HepG2 (cell line): ENCODE data around the gene RPL37. TPM values are rescaled to one million over a fixed set of nuclear protein-coding genes. Genes with fewer than 3 reads are reported as not detected.

ENCODE experiments used
- ATAC-seq: fragments of 200-7000 bp; cut with Tn5 transposase; 3 replicates; pipeline ENCODE4 v1.9.1; 2020; ENCODE audit warnings: mild to moderate bottlenecking, moderate library complexity
- BruUV-seq: library from RNA; stranded (reverse); fragments of 400-500 nt; replicated peaks from 2 replicates; lab custom pipeline; 2021; lab: Mats Ljungman, UMichigan
- CTCF ChIA-PET: fragments of 300-600 bp; formaldehyde crosslinking; extraction: SDS; loops from one replicate; lab custom pipeline; 2021; ENCODE audit warnings: low total read pairs, inconsistent platforms, low intra/inter-chr PET ratio; lab: Yijun Ruan, JAX
- POLR2A ChIA-PET: fragments of 350-600 bp; sonication (Branson Sonifier 250); formaldehyde crosslinking; loops from one replicate; lab custom pipeline; 2020; ENCODE audit warnings: antibody characterized with exemption, inconsistent platforms; lab: Yijun Ruan, JAX
- DNase-seq: peaks from one replicate; pipeline ENCODE4 v3.0.0-alpha.2; 2015; ENCODE audit warnings: low spot score
- FAIRE-seq: peaks from 3 replicates; lab custom pipeline; 2011; peaks lifted over from hg19 to GRCh38; lab: Jason Lieb, UNC
- H2AFZ ChIP-seq: one replicate; pipeline ENCODE4 v1.6.1; 2011; ENCODE audit warnings: low read length, inconsistent platforms
- H3K27ac ChIP-seq: fragments of 300-600 bp; 3 replicates; pipeline ENCODE4 v1.8.0; 2011; ENCODE audit warnings: mixed run types, mild to moderate bottlenecking, mixed read lengths, low read length, inconsistent platforms; ENCODE audit not compliant: insufficient read depth; ENCODE audit errors: extremely low read length
- H3K27me3 ChIP-seq, 2 experiments: fragments of 200-600 bp in 1 of 2; 2 replicates in 1 of 2; 3 replicates in 1 of 2; pipeline versions ENCODE4 v1.6.0 to v1.8.0; 2011; ENCODE audit warnings: low read length in 2 of 2, mild to moderate bottlenecking in 2 of 2, moderate library complexity in 2 of 2, inconsistent platforms in 1 of 2; ENCODE audit not compliant: insufficient read depth in 2 of 2, control insufficient read depth in 1 of 2
- H3K36me3 ChIP-seq, 2 experiments: fragments of 200-600 bp in 1 of 2; replicated peaks in 1 of 2; 2 replicates in 1 of 2; 3 replicates in 1 of 2; pipeline versions ENCODE4 v1.5.1 to v1.8.0; 2011; ENCODE audit warnings: low read length in 2 of 2, inconsistent platforms in 1 of 2; ENCODE audit not compliant: insufficient read depth in 2 of 2, control insufficient read depth in 1 of 2
- H3K4me1 ChIP-seq: 2 replicates; pipeline ENCODE4 v1.5.1; 2012; ENCODE audit warnings: low read length, inconsistent platforms; ENCODE audit not compliant: insufficient read depth
- H3K4me2 ChIP-seq: 2 replicates; pipeline ENCODE4 v1.6.0; 2011; ENCODE audit warnings: low read depth, low read length, inconsistent platforms
- H3K4me3 ChIP-seq, 3 experiments: fragments of 200-600 bp in 1 of 3; sonication (generic), shearing (Covaris generic) in 1 of 3; replicated peaks in 1 of 3; 2 replicates each; pipeline ENCODE4 v1.5.1; 2011 to 2016; ENCODE audit warnings: low read length in 3 of 3, inconsistent platforms in 2 of 3, low read depth in 2 of 3, mild to moderate bottlenecking in 2 of 3, control low read depth in 1 of 3, mixed read lengths in 1 of 3; ENCODE audit not compliant: insufficient read depth in 1 of 3
- H3K79me2 ChIP-seq: one replicate; pipeline ENCODE4 v1.6.1; 2011; ENCODE audit warnings: low read length, inconsistent platforms; ENCODE audit not compliant: insufficient read depth
- H3K9ac ChIP-seq: 2 replicates; pipeline ENCODE4 v1.6.0; 2011; ENCODE audit warnings: mild to moderate bottlenecking, low read depth, low read length, inconsistent platforms; ENCODE audit not compliant: insufficient read depth
- H3K9me3 ChIP-seq: 2 replicates; pipeline ENCODE4 v1.5.1; 2012; ENCODE audit warnings: mild to moderate bottlenecking, low read length
- H4K20me1 ChIP-seq: 2 replicates; pipeline ENCODE4 v1.6.0; 2011; ENCODE audit warnings: inconsistent platforms, mild to moderate bottlenecking, low read length, moderate library complexity; ENCODE audit not compliant: insufficient read depth
- ATF7 ChIP-seq, 2 experiments: fragments of 450-650 bp in 1 of 2; sonication (generic) in 1 of 2; formaldehyde crosslinking in 1 of 2; IDR thresholded peaks; 2 replicates each; pipeline versions ENCODE4 v1.4.0 to v1.6.1; 2016 to 2020; ENCODE audit warnings: antibody characterized with exemption in 1 of 2, mild to moderate bottlenecking in 1 of 2, missing genetic modification reagents in 1 of 2
- BCL6 ChIP-seq: IDR thresholded peaks from 2 replicates; pipeline ENCODE4 v1.6.1; 2016; ENCODE audit warnings: missing genetic modification reagents, missing compliant biosample characterization
- GABPB1 ChIP-seq: IDR thresholded peaks from 2 replicates; pipeline ENCODE4 v1.6.1; 2016; ENCODE audit warnings: mild to moderate bottlenecking, missing genetic modification reagents, moderate library complexity, missing compliant biosample characterization
- HHEX ChIP-seq: IDR thresholded peaks from 2 replicates; pipeline ENCODE4 v1.6.1; 2016; ENCODE audit warnings: control low read depth
- HNRNPL ChIP-seq: fragments of 200-400 bp; formaldehyde crosslinking; IDR thresholded peaks from 2 replicates; pipeline ENCODE4 v1.6.1; 2017; ENCODE audit warnings: mild to moderate bottlenecking, low read depth, low read length
- IKZF4 ChIP-seq: sonication (generic); formaldehyde crosslinking; IDR thresholded peaks from 2 replicates; pipeline ENCODE4 v1.5.1; 2020; ENCODE audit warnings: borderline replicate concordance, mild to moderate bottlenecking, low read depth, missing genetic modification reagents; ENCODE audit errors: not compliant biosample characterization
- MIXL1 ChIP-seq: IDR thresholded peaks from 2 replicates; pipeline ENCODE4 v1.6.1; 2016
- POLR2A ChIP-seq, 2 experiments: IDR thresholded peaks; 2 replicates each; pipeline ENCODE4 v1.6.1; 2011; ENCODE audit warnings: low read depth in 2 of 2, low read length in 2 of 2, mild to moderate bottlenecking in 1 of 2, moderate library complexity in 1 of 2; ENCODE audit not compliant: insufficient read depth in 1 of 2
- POLR2AphosphoS2 ChIP-seq: IDR thresholded peaks from 2 replicates; pipeline ENCODE4 v1.6.1; 2011; ENCODE audit warnings: low read depth, low read length, improper control_type of control experiment
- RARG ChIP-seq: sonication (generic); formaldehyde crosslinking; IDR thresholded peaks from 2 replicates; pipeline ENCODE4 v1.4.0; 2020; ENCODE audit warnings: low read depth, mild to moderate bottlenecking, missing genetic modification reagents
- TSC22D2 ChIP-seq: sonication (generic); formaldehyde crosslinking; IDR thresholded peaks from 2 replicates; pipeline ENCODE4 v1.5.1; 2020; ENCODE audit warnings: missing genetic modification reagents, mild to moderate bottlenecking, borderline replicate concordance
- ZFP90 ChIP-seq: sonication (generic); formaldehyde crosslinking; IDR thresholded peaks from 2 replicates; pipeline ENCODE4 v1.8.0; 2022; ENCODE audit warnings: missing genetic modification reagents, mild to moderate bottlenecking, inconsistent platforms, borderline replicate concordance
- ZNF160 ChIP-seq: sonication (generic); formaldehyde crosslinking; IDR thresholded peaks from 2 replicates; pipeline ENCODE4 v1.8.0; 2022; ENCODE audit warnings: mild to moderate bottlenecking, inconsistent platforms, missing genetic modification reagents
- ZNF235 ChIP-seq: sonication (generic); formaldehyde crosslinking; IDR thresholded peaks from 2 replicates; pipeline ENCODE4 v1.8.1; 2023; ENCODE audit warnings: mild to moderate bottlenecking, missing genetic modification reagents, borderline replicate concordance
- ZNF343 ChIP-seq: sonication (generic); formaldehyde crosslinking; IDR thresholded peaks from 2 replicates; pipeline ENCODE4 v1.4.0; 2020; ENCODE audit warnings: mild to moderate bottlenecking, missing genetic modification reagents
- ZNF530 ChIP-seq: sonication (generic); formaldehyde crosslinking; IDR thresholded peaks from 2 replicates; pipeline ENCODE4 v1.5.0; 2020; ENCODE audit warnings: low read depth, mild to moderate bottlenecking, missing genetic modification reagents
- ZNF605 ChIP-seq: sonication (generic); formaldehyde crosslinking; IDR thresholded peaks from 2 replicates; pipeline ENCODE4 v1.8.0; 2022; ENCODE audit warnings: mild to moderate bottlenecking, missing genetic modification reagents
- ZNF607 ChIP-seq: sonication (generic); formaldehyde crosslinking; IDR thresholded peaks from 2 replicates; pipeline ENCODE4 v1.5.1; 2020; ENCODE audit warnings: missing genetic modification reagents, mild to moderate bottlenecking, borderline replicate concordance
- ZNF660 ChIP-seq: sonication (generic); formaldehyde crosslinking; IDR thresholded peaks from 2 replicates; pipeline ENCODE4 v1.5.1; 2020; ENCODE audit warnings: mild to moderate bottlenecking, low read depth, missing genetic modification reagents, borderline replicate concordance
- WGBS: methylation state at CpG from one replicate; pipeline ENCODE4 v1.1.6; 2017; ENCODE audit warnings: low lambda C conversion rate; 5-methylcytosine and 5-hydroxymethylcytosine counted together
- in situ Hi-C: cut with HindIII; loops from 2 replicates; pipeline ENCODE4 v1.10.0; 2017; ENCODE audit warnings: low pct_unique_long_range_greater_than_20kb; ENCODE audit not compliant: extremely low pct_ligation_motif_present
- intact Hi-C: fragments of 100-400 bp; cut with micrococcal nuclease; formaldehyde crosslinking; loops from one replicate; pipeline ENCODE4 v1.10.0; 2022; ENCODE audit not compliant: unreplicated experiment
- polyA plus RNA-seq, 8 experiments: library from polyadenylated mRNA; depleted of rRNA in 3 of 8; stranded (reverse) in 7 of 8; unstranded in 1 of 8; fragments of >200 nt; fragmentation: Illumina TruSeq in 4 of 8; extraction: Trizol in 4 of 8; gene quantifications; 2 replicates each; pipeline versions ENCODE4 v1.2.1 to v1.2.3, GENCODE V29; 2011 to 2016; ENCODE audit warnings: low read depth in 4 of 8, missing spikeins in 1 of 8, mixed read lengths in 1 of 8; ENCODE audit not compliant: insufficient read depth in 1 of 8
- total RNA-seq, 5 experiments: library from RNA; depleted of rRNA; stranded (reverse); fragments of >200 nt; fragmentation: Illumina TruSeq; extraction: Trizol; gene quantifications; 2 replicates each; pipeline ENCODE4 v1.2.3, GENCODE V29; 2016; ENCODE audit warnings: low read depth in 1 of 5
- TF ChIP-seq, protein P1 (sequence below): sonication (generic); formaldehyde crosslinking; IDR thresholded peaks from 2 replicates; pipeline ENCODE4 v1.9.0; 2021; ENCODE audit warnings: missing genetic modification reagents, mild to moderate bottlenecking, borderline replicate concordance
- TF ChIP-seq, protein P2 (sequence below): sonication (generic); formaldehyde crosslinking; IDR thresholded peaks from 2 replicates; pipeline ENCODE4 v1.8.0; 2022; ENCODE audit warnings: missing genetic modification reagents, low read depth, mild to moderate bottlenecking, borderline replicate concordance
- TF ChIP-seq, protein P3 (sequence below): sonication (generic); formaldehyde crosslinking; IDR thresholded peaks from 2 replicates; pipeline ENCODE4 v1.5.0; 2020; ENCODE audit warnings: missing genetic modification reagents, mild to moderate bottlenecking, borderline replicate concordance

Gene RPL37
- total and polyA plus RNA-seq, 2 of the 13 experiments (the other 11 are each of a cell fraction or from before 2014, with no cell fraction given) = 1,981 to 3,367 TPM

DNA sequence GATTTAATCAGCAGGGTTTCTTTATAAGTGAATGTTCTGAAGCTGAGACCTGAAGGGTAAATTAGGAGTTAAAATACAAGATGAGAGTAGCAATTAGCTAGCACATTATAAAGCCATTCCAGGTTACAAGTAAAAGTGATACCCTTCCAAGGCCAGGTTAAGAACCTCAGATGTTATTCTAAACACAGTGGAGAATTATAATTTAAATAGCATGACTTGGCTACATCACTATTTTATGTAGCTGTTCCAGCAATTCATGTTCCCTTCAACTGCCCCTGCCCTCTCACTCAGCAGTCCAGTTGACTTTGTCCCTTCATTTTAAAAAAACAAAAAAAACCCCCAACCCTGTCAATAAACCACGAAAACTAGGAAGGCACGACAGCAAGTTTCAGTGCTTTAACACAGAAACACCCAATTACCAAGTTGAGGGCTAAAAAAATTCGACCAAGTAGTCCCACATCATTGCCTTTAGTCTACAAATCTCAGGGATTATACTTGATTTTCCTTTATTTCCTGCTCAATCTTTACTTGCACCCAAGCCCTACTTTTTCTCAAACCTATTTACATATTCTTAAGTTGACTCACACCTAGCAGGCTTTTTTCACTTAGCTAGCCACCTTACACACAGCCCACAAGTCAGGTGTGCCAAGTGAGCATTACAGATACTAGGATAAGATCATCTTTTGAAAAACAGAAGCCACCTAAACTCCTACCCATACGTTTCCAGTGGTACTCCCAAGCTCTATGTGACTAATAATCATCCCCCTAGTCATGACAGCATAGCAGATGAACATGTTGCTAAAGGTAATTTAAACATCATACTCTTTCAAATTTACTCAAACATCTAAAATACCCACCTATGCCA is 3.4 kb downstream of the RPL37 start:
- in situ Hi-C loops = loop anchor here (5.0 kb wide), 1 partner anchor 74 kb away; the partner anchor contains the start of gene TTC33
- WGBS = 86% methylated on average over 4 of the region's 4 CpGs
- ATAC-seq (no peak), DNase-seq (no peak), FAIRE-seq (no peak)
- Histone ChIP-seq H3K9ac (no peak overlapping the region), H2AFZ (no peak overlapping the region), H3K79me2 (peaks cover 27% of the 10 kb centered on the region), H3K36me3 (peaks cover 17 to 74% of the 10 kb centered on the region in 2 experiments), H3K4me3 (no peak overlapping the region), H3K4me1 (peaks cover 50% of the 10 kb centered on the region), H3K9me3 (no peaks in the 10 kb centered on the region), H3K27me3 (no peaks in the 10 kb centered on the region; a peak in 1 of 5 replicates), H4K20me1 (peaks cover 57% of the 10 kb centered on the region), H3K27ac (peak overlapping the region; percentile 21), H3K4me2 (peak overlapping the region; percentile 25; the same call in 1 of the 2 replicates)
- intact Hi-C loops = no loop called here
- ChIA-PET CTCF (no interaction called here), POLR2A (interaction anchor here (1.4 to 2.5 kb wide), 2 partner anchors 28 to 47 kb away, joined by 3 to 6 read pairs; no protein-coding TSS in a partner anchor)
- no TSS peak for BruUV-seq
- TF ChIP-seq RARG (CRISPR knock-in tag) (no peak), POLR2AphosphoS2 (no peak), ZNF605 (CRISPR knock-in tag) (no peak), BCL6 (CRISPR knock-in tag) (no peak), ATF7 (IDR thresholded peaks at IDR 0.05) (no peak), ATF7 (CRISPR knock-in tag; IDR thresholded peaks at IDR 0.05) (no peak), ZNF530 (no peak), TSC22D2 (CRISPR knock-in tag) (no peak), ZNF235 (no peak), IKZF4 (no peak), ZNF660 (CRISPR knock-in tag) (no peak), ZFP90 (CRISPR knock-in tag) (no peak), ZNF160 (CRISPR knock-in tag) (no peak), ZNF607 (no peak), HNRNPL (0 out of 2 replicates have a peak, but pooled peaks have one; percentile 34), HHEX (no peak), GABPB1 (CRISPR knock-in tag) (no peak), MIXL1 (CRISPR knock-in tag) (no peak), POLR2A (IDR thresholded peaks at IDR 0.05; ENCODE audit: insufficient read depth in 1 of 2, low read depth in 2 of 2, low read length in 2 of 2) (0 out of 4 replicates have a peak, but pooled peaks of 1 of the 2 experiments have one; percentile 26), ZNF343 (CRISPR knock-in tag) (no peak)
- TF ChIP-seq, protein P1, sequence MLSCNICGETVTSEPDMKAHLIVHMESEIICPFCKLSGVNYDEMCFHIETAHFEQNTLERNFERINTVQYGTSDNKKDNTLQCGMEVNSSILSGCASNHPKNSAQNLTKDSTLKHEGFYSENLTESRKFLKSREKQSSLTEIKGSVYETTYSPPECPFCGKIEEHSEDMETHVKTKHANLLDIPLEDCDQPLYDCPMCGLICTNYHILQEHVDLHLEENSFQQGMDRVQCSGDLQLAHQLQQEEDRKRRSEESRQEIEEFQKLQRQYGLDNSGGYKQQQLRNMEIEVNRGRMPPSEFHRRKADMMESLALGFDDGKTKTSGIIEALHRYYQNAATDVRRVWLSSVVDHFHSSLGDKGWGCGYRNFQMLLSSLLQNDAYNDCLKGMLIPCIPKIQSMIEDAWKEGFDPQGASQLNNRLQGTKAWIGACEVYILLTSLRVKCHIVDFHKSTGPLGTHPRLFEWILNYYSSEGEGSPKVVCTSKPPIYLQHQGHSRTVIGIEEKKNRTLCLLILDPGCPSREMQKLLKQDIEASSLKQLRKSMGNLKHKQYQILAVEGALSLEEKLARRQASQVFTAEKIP = no peak
- TF ChIP-seq, protein P2, sequence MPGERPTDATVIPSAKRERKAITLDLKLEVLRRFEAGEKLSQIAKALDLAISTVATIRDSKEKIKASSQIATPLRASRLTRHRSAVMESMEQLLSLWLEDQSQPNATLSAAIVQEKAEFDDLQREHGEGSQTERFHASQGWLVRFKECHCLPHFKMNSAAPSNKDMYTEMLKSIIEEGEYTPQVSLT (CRISPR knock-in tag) = no peak
- TF ChIP-seq, protein P3, sequence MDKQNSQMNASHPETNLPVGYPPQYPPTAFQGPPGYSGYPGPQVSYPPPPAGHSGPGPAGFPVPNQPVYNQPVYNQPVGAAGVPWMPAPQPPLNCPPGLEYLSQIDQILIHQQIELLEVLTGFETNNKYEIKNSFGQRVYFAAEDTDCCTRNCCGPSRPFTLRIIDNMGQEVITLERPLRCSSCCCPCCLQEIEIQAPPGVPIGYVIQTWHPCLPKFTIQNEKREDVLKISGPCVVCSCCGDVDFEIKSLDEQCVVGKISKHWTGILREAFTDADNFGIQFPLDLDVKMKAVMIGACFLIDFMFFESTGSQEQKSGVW (CRISPR knock-in tag) = no peak
